A549 (cell line): ENCODE data around the gene RPS15.
A peak's percentile ranks its signal among the peaks of the same experiment; 100 is the strongest.

Source experiments
- CTCF ChIP-seq: fragments of >200 bp; sonication (Bioruptor Twin); formaldehyde crosslinking; IDR thresholded peaks from 3 replicates; pipeline ENCODE4 v1.5.1; 2016
- EP300 ChIP-seq, 2 experiments: fragments of >200 bp; sonication (Bioruptor Twin); formaldehyde crosslinking; IDR thresholded peaks; 2 replicates in 1 of 2; 3 replicates in 1 of 2; pipeline ENCODE4 v1.6.1; 2016 to 2017
- MAX ChIP-seq: IDR thresholded peaks from 2 replicates; pipeline ENCODE4 v1.6.1; 2012
- MYC ChIP-seq: IDR thresholded peaks from 2 replicates; pipeline ENCODE4 v1.6.1; 2012; ENCODE audit warnings: mild to moderate bottlenecking, inconsistent platforms, low read length, improper control_type of control experiment, borderline replicate concordance
- PBX3 ChIP-seq: IDR thresholded peaks from 2 replicates; pipeline ENCODE4 v1.6.1; 2012
- PHF8 ChIP-seq: fragments of 200-600 bp; sonication (generic); IDR thresholded peaks from 2 replicates; pipeline ENCODE4 v1.6.1; 2016; ENCODE audit warnings: low read depth, mild to moderate bottlenecking, antibody characterized with exemption, moderate library complexity, borderline replicate concordance
- POLR2A ChIP-seq: IDR thresholded peaks from 2 replicates; pipeline ENCODE4 v1.6.1; 2012; ENCODE audit warnings: mild to moderate bottlenecking, low read length
- POLR2AphosphoS2 ChIP-seq: conservative IDR thresholded peaks from 2 replicates; pipeline ENCODE4 v1.6.1; 2012; ENCODE audit warnings: low read length, improper control_type of control experiment, inconsistent platforms
- RAD21 ChIP-seq, 2 experiments: fragments of >200 bp in 1 of 2; sonication (Bioruptor Twin) in 1 of 2; formaldehyde crosslinking in 1 of 2; IDR thresholded peaks in 1 of 2; conservative IDR thresholded peaks in 1 of 2; 2 replicates in 1 of 2; 3 replicates in 1 of 2; pipeline ENCODE4 v1.6.1; 2012 to 2018; ENCODE audit warnings: inconsistent platforms in 1 of 2
- RFX5 ChIP-seq: fragments of 450-650 bp; IDR thresholded peaks from 2 replicates; pipeline ENCODE4 v1.7.1; 2014; ENCODE audit warnings: antibody characterized with exemption, mild to moderate bottlenecking, moderate library complexity
- ZC3H11A ChIP-seq: fragments of 450-650 bp; IDR thresholded peaks from 2 replicates; pipeline ENCODE4 v1.6.1; 2014; ENCODE audit warnings: antibody characterized with exemption, mild to moderate bottlenecking

- TF ChIP-seq POLR2A (peak; percentile 50), RAD21 (conservative IDR thresholded peaks at IDR 0.05 in 1 of 2, IDR thresholded peaks at IDR 0.05 in 1 of 2) (no peak), MYC (no peak), ZC3H11A (no peak), CTCF (no peak), PHF8 (no peak), PBX3 (peak; percentile 66), RFX5 (no peak), MAX (peak; percentile 86), POLR2AphosphoS2 (no peak), EP300 (IDR thresholded peaks at IDR 0.05) (no peak)
Observed at GRCh38 chr19:1478934-1479707, 40.9 kb downstream of the RPS15 start, which contains the start of gene C19orf25.
